K562 (cell line): ENCODE data around the gene SLC35A2. TPM values are rescaled to one million over a fixed set of nuclear protein-coding genes. Genes with fewer than 3 reads are reported as not detected.
A peak's percentile ranks its signal among the peaks of the same experiment; 100 is the strongest.

ENCODE experiments used
- ATAC-seq: fragments of 200-7000 bp; cut with Tn5 transposase; 3 replicates; pipeline ENCODE4 v1.9.1; 2020; ENCODE audit warnings: moderate library complexity
- BruUV-seq: library from RNA; stranded (reverse); fragments of 400-500 nt; replicated peaks from 2 replicates; lab custom pipeline; 2021; lab: Mats Ljungman, UMichigan
- CTCF ChIA-PET: fragments of 300-600 bp; formaldehyde crosslinking; extraction: SDS; loops from one replicate; lab custom pipeline; 2021; ENCODE audit warnings: low intra/inter-chr PET ratio; lab: Yijun Ruan, JAX
- POLR2A ChIA-PET: fragments of 300-600, 350-650 bp; sonication (Branson Sonifier 250); formaldehyde crosslinking; extraction: SDS; loops from one replicate; lab custom pipeline; 2021; ENCODE audit warnings: antibody characterized with exemption, inconsistent platforms; lab: Yijun Ruan, JAX
- DNase-seq, 4 experiments: peaks; one replicate each; pipeline versions ENCODE4 v3.0.0 to v3.0.0-alpha.2; 2011 to 2018; ENCODE audit warnings: low spot score in 3 of 4, mixed read lengths in 3 of 4; ENCODE audit errors: extremely low read depth in 1 of 4
- FAIRE-seq: peaks from 2 replicates; lab custom pipeline; 2011; peaks lifted over from hg19 to GRCh38; lab: Jason Lieb, UNC
- H2AFZ ChIP-seq: 2 replicates; pipeline ENCODE4 v1.6.0; 2011; ENCODE audit warnings: low read depth, low read length, control low read depth, inconsistent platforms
- H3K27ac ChIP-seq: fragments of 200-600 bp; 3 replicates; pipeline ENCODE4 v1.8.0; 2011; ENCODE audit warnings: low read depth, mild to moderate bottlenecking, control low read depth, inconsistent platforms, low read length, moderate library complexity, mixed read lengths; ENCODE audit errors: extremely low read depth
- H3K27me3 ChIP-seq, 2 experiments: fragments of 300-600 bp in 1 of 2; 2 replicates in 1 of 2; 3 replicates in 1 of 2; pipeline versions ENCODE4 v1.6.0 to v1.8.0; 2011; ENCODE audit warnings: inconsistent platforms in 2 of 2, low read length in 2 of 2, mild to moderate bottlenecking in 1 of 2, mixed read lengths in 1 of 2, moderate library complexity in 1 of 2; ENCODE audit not compliant: control insufficient read depth in 2 of 2, insufficient read depth in 2 of 2
- H3K36me3 ChIP-seq: fragments of 300-600 bp; 3 replicates; pipeline ENCODE4 v1.8.0; 2011; ENCODE audit warnings: mild to moderate bottlenecking, low read length, inconsistent platforms; ENCODE audit not compliant: control insufficient read depth, insufficient read depth
- H3K4me1 ChIP-seq, 2 experiments: fragments of 200-600 bp in 1 of 2; replicated peaks in 1 of 2; 2 replicates in 1 of 2; 3 replicates in 1 of 2; pipeline versions ENCODE4 v1.5.1 to v1.8.0; 2011; ENCODE audit warnings: inconsistent platforms in 2 of 2, low read length in 2 of 2, mild to moderate bottlenecking in 1 of 2, mixed read lengths in 1 of 2, moderate library complexity in 1 of 2; ENCODE audit not compliant: control insufficient read depth in 2 of 2, insufficient read depth in 2 of 2
- H3K4me2 ChIP-seq: 2 replicates; pipeline ENCODE4 v1.6.1; 2011; ENCODE audit warnings: low read length, control low read depth, inconsistent platforms, mixed read lengths; ENCODE audit not compliant: insufficient read depth
- H3K4me3 ChIP-seq: fragments of 200-600 bp; sonication (generic), shearing (Covaris generic); 2 replicates; pipeline ENCODE4 v1.5.1; 2016; ENCODE audit warnings: control low read depth, inconsistent platforms
- H3K79me2 ChIP-seq: fragments of 200-600 bp; 3 replicates; pipeline ENCODE4 v1.8.0; 2011; ENCODE audit warnings: low read length, inconsistent platforms; ENCODE audit not compliant: control insufficient read depth, insufficient read depth
- H3K9ac ChIP-seq, 2 experiments: 2 replicates each; pipeline versions ENCODE4 v1.6.0 to v1.6.1; 2011; ENCODE audit warnings: low read depth in 2 of 2, low read length in 2 of 2, control low read depth in 1 of 2, inconsistent platforms in 1 of 2, mild to moderate bottlenecking in 1 of 2, mixed read lengths in 1 of 2; ENCODE audit not compliant: insufficient read depth in 1 of 2
- H3K9me1 ChIP-seq: one replicate; pipeline ENCODE4 v1.6.0; 2011; ENCODE audit warnings: inconsistent platforms, mild to moderate bottlenecking, low read length, moderate library complexity; ENCODE audit not compliant: control insufficient read depth, insufficient read depth
- H3K9me3 ChIP-seq: replicated peaks from 2 replicates; pipeline ENCODE4 v1.5.1; 2011; ENCODE audit warnings: low read depth, low read length, inconsistent platforms; ENCODE audit not compliant: control insufficient read depth, insufficient read depth
- H4K20me1 ChIP-seq: replicated peaks from 2 replicates; pipeline ENCODE4 v1.6.1; 2011; ENCODE audit warnings: low read length, inconsistent platforms, mixed read lengths; ENCODE audit not compliant: control insufficient read depth, insufficient read depth
- CREM ChIP-seq: IDR thresholded peaks from 2 replicates; pipeline ENCODE4 v1.6.1; 2014; ENCODE audit warnings: antibody characterized with exemption, low read depth
- DLX4 ChIP-seq: fragments of 250-450 bp; sonication (Bioruptor Pico); IDR thresholded peaks from 2 replicates; pipeline ENCODE4 v1.6.1; 2021; ENCODE audit warnings: mild to moderate bottlenecking
- HINFP ChIP-seq: fragments of 450-650 bp; conservative IDR thresholded peaks from 2 replicates; pipeline ENCODE4 v1.6.1; 2016; ENCODE audit warnings: missing genetic modification characterization, low read depth, mild to moderate bottlenecking, control low read depth, missing compliant biosample characterization
- ID3 ChIP-seq, 2 experiments: fragments of 250-450 bp in 1 of 2; fragments of 450-650 bp in 1 of 2; sonication (Bioruptor Pico) in 1 of 2; IDR thresholded peaks; 2 replicates each; pipeline versions ENCODE4 v1.6.1 to v1.8.0; 2016 to 2021; ENCODE audit warnings: mild to moderate bottlenecking in 2 of 2, moderate library complexity in 2 of 2, missing compliant biosample characterization in 1 of 2, missing genetic modification characterization in 1 of 2
- KLF1 ChIP-seq: fragments of 450-650 bp; IDR thresholded peaks from 2 replicates; pipeline ENCODE4 v1.6.1; 2016; ENCODE audit warnings: missing genetic modification characterization, missing compliant biosample characterization
- NFRKB ChIP-seq: fragments of 450-650 bp; IDR thresholded peaks from 2 replicates; pipeline ENCODE4 v1.6.1; 2016; ENCODE audit warnings: low read depth
- POLR2A ChIP-seq: fragments of 450-650 bp; conservative IDR thresholded peaks from 2 replicates; pipeline ENCODE4 v1.6.1; 2016
- SMARCC2 ChIP-seq: fragments of 450-650 bp; IDR thresholded peaks from 2 replicates; pipeline ENCODE4 v1.6.1; 2017; ENCODE audit warnings: antibody characterized with exemption, moderate library complexity, mild to moderate bottlenecking, low read depth
- TAL1 ChIP-seq: fragments of 450-650 bp; IDR thresholded peaks from 2 replicates; pipeline ENCODE4 v1.6.1; 2016; ENCODE audit warnings: mild to moderate bottlenecking
- TCF3 ChIP-seq: sonication (generic); formaldehyde crosslinking; IDR thresholded peaks from 2 replicates; pipeline ENCODE4 v1.4.0; 2020; ENCODE audit warnings: mild to moderate bottlenecking, missing genetic modification reagents
- TEAD4 ChIP-seq, 2 experiments: sonication (generic) in 1 of 2; formaldehyde crosslinking in 1 of 2; IDR thresholded peaks; 2 replicates each; pipeline versions ENCODE4 v1.6.1 to v1.8.0; 2012 to 2022; ENCODE audit warnings: borderline replicate concordance in 1 of 2, inconsistent platforms in 1 of 2, low read length in 1 of 2, mild to moderate bottlenecking in 1 of 2, missing genetic modification reagents in 1 of 2
- ZNF24 ChIP-seq: fragments of 450-650 bp; IDR thresholded peaks from 2 replicates; pipeline ENCODE4 v1.6.1; 2016
- ZNF77 ChIP-seq: fragments of 250-450 bp; sonication (Bioruptor Pico); IDR thresholded peaks from 2 replicates; pipeline ENCODE4 v1.5.0; 2020
- WGBS: fragments of 100-300 bp; shearing (Covaris generic); methylation state at CpG from one replicate; pipeline ENCODE4 v1.1.6; 2016; ENCODE audit warnings: low coverage, mixed read lengths; ENCODE audit not compliant: insufficient coverage; ENCODE audit errors: missing lambda C conversion rate; 5-methylcytosine and 5-hydroxymethylcytosine counted together
- in situ Hi-C: fragments of 300-500 bp; cut with MboI; formaldehyde crosslinking; loops from 4 replicates; pipeline ENCODE4 v1.15.0; 2018; ENCODE audit warnings: inconsistent platforms, mixed read lengths
- intact Hi-C: fragments of 100-400 bp; cut with micrococcal nuclease; formaldehyde crosslinking; loops from 2 replicates; pipeline ENCODE4 v1.14.2; 2022
- polyA plus RNA-seq, 8 experiments: library from polyadenylated mRNA; depleted of rRNA in 4 of 8; stranded (reverse) in 5 of 8; unstranded in 3 of 8; fragments of >200 nt; fragmentation: Nextera tagmentation in 2 of 8; fragmentation: Illumina TruSeq in 1 of 8; extraction: Ambion mirVana in 2 of 8; extraction: Trizol in 1 of 8; gene quantifications; 2 replicates each; pipeline versions ENCODE4 v1.2.1 to v1.2.3, GENCODE V29; 2011 to 2014; ENCODE audit warnings: inconsistent platforms in 1 of 8, missing spikeins in 1 of 8
- total RNA-seq, 7 experiments: library from RNA; depleted of rRNA in 6 of 7; stranded (reverse); fragments of >200 nt in 6 of 7; fragmentation: Illumina TruSeq in 2 of 7; extraction: Trizol in 2 of 7; gene quantifications; 2 replicates each; pipeline versions ENCODE4 v1.2.1 to v1.2.3, GENCODE V29; 2011 to 2021; ENCODE audit warnings: low replicate concordance in 1 of 7

SLC35A2 gene
- total and polyA plus RNA-seq, 9 of the 15 experiments (the other 6 are each of a cell fraction or from before 2014, with no cell fraction given) = 3.3 to 38.9 (median 20.0) TPM

GRCh38 chrX:48958635-48959094 lies 47.2 kb upstream of the SLC35A2 start:
- FAIRE-seq = no peak
- Histone ChIP-seq H3K79me2 (peaks cover 55% of the 10 kb centered on the region), H2AFZ (peak overlapping the region; percentile 67), H4K20me1 (peaks cover 12% of the 10 kb centered on the region; the same call in 1 of the 2 replicates), H3K27ac (peak overlapping the region; percentile 98), H3K9me1 (peaks cover 10% of the 10 kb centered on the region), H3K27me3 (no peaks in the 10 kb centered on the region; a peak in 1 of 5 replicates), H3K4me3 (peak overlapping the region; percentile 84), H3K9me3 (no peaks in the 10 kb centered on the region), H3K36me3 (peaks cover 32% of the 10 kb centered on the region), H3K4me2 (peak overlapping the region; percentile 87), H3K9ac (peak overlapping the region; percentile 91 to 95), H3K4me1 (peaks cover 38 to 56% of the 10 kb centered on the region in 2 experiments)
- intact Hi-C loops (loop anchor here (1.0 to 10.0 kb wide), 3 partner anchors 44 to 216 kb away; partner anchors contain the start of genes GRIPAP1, PLP2 and TFE3), in situ Hi-C loops (no loop called here)
- POLR2A ChIA-PET = interaction anchor here (1.0 to 1.7 kb wide), 6 partner anchors 13 to 86 kb away, joined by 3 to 11 read pairs (median 3); partner anchors contain the start of genes PQBP1 and TIMM17B
- ATAC-seq = no peak
- CTCF ChIA-PET = no interaction called here
- no TSS peak for BruUV-seq
- 0% methylated on average over 16 of the region's 21 CpGs for WGBS
- DNase-seq = peak in 1 of 4 experiments; percentile 35
- TF ChIP-seq CREM (no peak), TAL1 (no peak), ID3 (CRISPR knock-in tag; IDR thresholded peaks at IDR 0.05) (no peak), ID3 (tag; IDR thresholded peaks at IDR 0.05) (no peak), NFRKB (no peak), TCF3 (CRISPR knock-in tag) (no peak), POLR2A (0 out of 2 replicates have a peak, but pooled peaks have one; percentile 55), HINFP (tag) (no peak), TEAD4 (IDR thresholded peaks at IDR 0.05; ENCODE audit: low read length) (no peak), TEAD4 (CRISPR knock-in tag; IDR thresholded peaks at IDR 0.05; ENCODE audit: borderline replicate concordance) (no peak), ZNF77 (no peak), SMARCC2 (no peak), ZNF24 (no peak), KLF1 (tag) (no peak), DLX4 (CRISPR knock-in tag) (no peak)
